Transverse colon (tissue), 4 donors: ENCODE results near the gene B4GALT7. TPM values are rescaled to one million over a fixed set of nuclear protein-coding genes. Genes with fewer than 3 reads are reported as not detected.

Experiments used
- DNase-seq: peaks from one replicate; pipeline ENCODE4 v3.0.0-alpha.2; 2019
- H3K27ac ChIP-seq, 4 donors: fragments of 200-600 bp; sonication (generic); 2 replicates each; pipeline ENCODE4 v1.5.1; 2016 to 2018; ENCODE audit warnings: inconsistent platforms in 4 of 4
- H3K27me3 ChIP-seq: fragments of 200-600 bp; sonication (generic); 2 replicates; pipeline ENCODE4 v1.5.1; 2017; ENCODE audit warnings: inconsistent platforms
- H3K36me3 ChIP-seq, 4 donors: fragments of 200-600 bp; sonication (generic); 2 replicates each; pipeline ENCODE4 v1.5.1; 2017 to 2019; ENCODE audit warnings: inconsistent platforms in 4 of 4
- H3K4me1 ChIP-seq, 4 donors: fragments of 200-600 bp; sonication (generic); 2 replicates each; pipeline ENCODE4 v1.5.1; 2017 to 2020; ENCODE audit warnings: inconsistent platforms in 4 of 4
- H3K4me3 ChIP-seq, 4 donors: fragments of 200-600 bp; sonication (generic); 1 replicate in 1 of 4; 2 replicates in 3 of 4; pipeline versions ENCODE4 v1.5.1 to v1.6.1; 2017 to 2019; ENCODE audit warnings: inconsistent platforms in 4 of 4
- H3K9me3 ChIP-seq, 2 donors: fragments of 200-600 bp; sonication (generic); 2 replicates each; pipeline ENCODE4 v1.5.1; 2017 to 2019; ENCODE audit warnings: inconsistent platforms in 2 of 2
- EP300 ChIP-seq: sonication (generic); formaldehyde crosslinking; IDR thresholded peaks from one replicate; pipeline ENCODE4 v1.6.1; 2017; ENCODE audit warnings: antibody characterized with exemption, low read depth
- POLR2A ChIP-seq: fragments of 450-650 bp; IDR thresholded peaks from one replicate; pipeline ENCODE4 v1.6.1; 2016; ENCODE audit warnings: antibody characterized with exemption, mild to moderate bottlenecking, moderate library complexity
- POLR2AphosphoS5 ChIP-seq, 3 donors: sonication (generic); formaldehyde crosslinking; IDR thresholded peaks; one replicate each; pipeline ENCODE4 v1.6.1; 2016; ENCODE audit warnings: antibody characterized with exemption in 3 of 3
- WGBS, 2 donors: methylation state at CpG; one replicate each; pipeline ENCODE4 v1.1.5; 2018; ENCODE audit warnings: low coverage in 1 of 2; 5-methylcytosine and 5-hydroxymethylcytosine counted together
- in situ Hi-C, 4 donors: fragments of 200-750 bp; cut with MboI; loops; one replicate each; pipeline versions ENCODE4 v1.15.0 to v1.15.1; 2017; ENCODE audit warnings: low sequenced_read_pairs in 3 of 4, low pct_ligation_motif_present in 1 of 4, low pct_unique_long_range_greater_than_20kb in 1 of 4
- intact Hi-C: fragments of 100-400 bp; cut with DNase I; formaldehyde crosslinking; loops from one replicate; pipeline ENCODE4 v1.15.1; 2023; ENCODE audit warnings: low total_unique reads
- total RNA-seq, 4 donors: library from RNA; depleted of rRNA; stranded (reverse); fragments of >200 nt; gene quantifications; one replicate each; pipeline ENCODE4 v1.1.0, GENCODE V29; 2016
- TF ChIP-seq, protein P1 (sequence below), 5 experiments: fragments of 200-600 bp in 3 of 5; fragments of 450-650 bp in 2 of 5; sonication (generic) in 3 of 5; IDR thresholded peaks; 1 replicate in 2 of 5; 2 replicates in 3 of 5; pipeline ENCODE4 v1.5.1; 2016 to 2017; ENCODE audit warnings: antibody characterized with exemption in 5 of 5, inconsistent platforms in 3 of 5, mild to moderate bottlenecking in 2 of 5, moderate library complexity in 1 of 5

The B4GALT7 gene
- total RNA-seq, 4 donors from 2014 or later, result 17.9 to 38.5 (median 27.0) TPM

DNA sequence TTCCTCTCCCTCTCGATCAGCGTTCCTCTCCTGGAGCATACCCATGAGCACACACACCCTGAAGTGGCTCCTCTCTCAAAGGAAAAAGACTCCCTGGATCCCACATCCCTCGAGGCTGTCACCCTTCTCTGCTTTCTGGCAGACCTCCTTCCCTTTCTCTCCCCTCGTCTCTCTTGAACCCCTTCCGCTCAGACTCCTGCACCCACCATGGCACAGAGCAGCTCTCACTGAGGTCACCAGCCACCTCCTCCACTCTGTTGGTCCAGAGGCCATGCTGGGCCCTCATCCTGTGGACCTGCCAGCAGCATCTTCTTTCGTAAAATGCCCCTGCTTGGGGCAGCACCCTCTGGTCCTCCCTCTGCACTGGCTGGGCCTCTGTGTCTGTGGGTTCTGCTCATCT lies 5.7 kb downstream of the B4GALT7 start:
- Histone ChIP-seq H3K4me3 (no peak overlapping the region), H3K36me3 (no peaks in the 10 kb centered on the region)
- in situ Hi-C loops, result loop anchor here in 1 of 4 donors (25.0 kb wide), 1 partner anchor 457 kb away; no protein-coding TSS in a partner anchor

DNA sequence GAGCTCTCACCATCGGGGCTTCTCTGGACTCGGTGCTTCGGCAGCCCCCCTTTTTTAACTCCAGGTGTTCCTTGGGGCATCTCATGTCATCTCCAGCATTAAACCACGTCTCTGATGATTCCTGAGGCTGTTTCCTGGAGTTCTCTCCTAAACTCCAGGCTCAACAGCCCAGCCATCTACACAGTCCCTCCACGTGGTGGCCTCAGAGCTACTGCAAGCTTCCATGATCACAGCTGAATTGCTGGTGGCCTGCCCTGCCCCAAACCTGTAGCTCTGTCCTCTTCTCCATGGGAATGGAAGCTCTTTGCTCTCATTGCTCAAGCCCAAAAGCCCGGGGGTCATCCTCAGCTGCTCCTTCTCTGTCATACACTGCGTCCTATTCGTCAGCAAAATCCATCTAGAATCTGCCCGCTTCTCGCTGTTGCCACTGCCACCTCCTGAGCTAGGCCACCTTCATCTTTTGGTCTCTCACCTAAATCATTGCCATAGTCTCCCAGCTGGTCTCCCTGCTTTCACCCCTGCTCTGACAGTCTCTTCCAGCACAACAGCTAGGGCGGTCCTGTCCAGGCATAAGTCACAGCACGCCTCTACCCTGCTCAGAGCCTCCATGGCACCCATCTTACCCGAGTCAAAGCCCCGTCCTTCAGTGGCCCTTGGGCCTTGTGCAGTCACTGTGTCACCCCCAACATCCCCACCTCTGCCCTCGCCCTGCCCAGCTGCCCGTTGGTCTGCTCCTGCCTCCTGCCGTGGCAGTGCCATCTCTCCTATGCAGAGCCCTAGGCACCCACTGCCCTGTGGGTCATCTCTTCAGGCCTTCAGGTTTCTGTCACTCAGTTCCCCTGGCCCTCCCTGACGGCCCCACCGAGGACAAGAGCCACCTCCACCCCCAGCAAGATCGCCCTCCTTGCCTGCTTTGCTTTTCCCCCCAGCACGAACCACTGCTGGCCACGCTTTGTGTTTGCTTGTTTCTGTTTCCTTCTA lies 6.4 kb downstream of the B4GALT7 start:
- H3K36me3 ChIP-seq, result no peaks in the 10 kb centered on the region
- 85 to 87% methylated on average over 7 to 22 of the region's 22 CpGs for WGBS, 2 donors
- H3K9me3 ChIP-seq, result no peaks in the 10 kb centered on the region
- H3K27ac ChIP-seq, result no peak overlapping the region
- no peak for DNase-seq
- H3K4me1 ChIP-seq, result peaks cover 0 to 20% (median 16%) of the 10 kb centered on the region in 4 donors
- TF ChIP-seq POLR2AphosphoS5 (IDR thresholded peaks at IDR 0.05), result no peak
- TF ChIP-seq EP300, result no peak
- no peak for TF ChIP-seq POLR2A
- TF ChIP-seq, protein P1, sequence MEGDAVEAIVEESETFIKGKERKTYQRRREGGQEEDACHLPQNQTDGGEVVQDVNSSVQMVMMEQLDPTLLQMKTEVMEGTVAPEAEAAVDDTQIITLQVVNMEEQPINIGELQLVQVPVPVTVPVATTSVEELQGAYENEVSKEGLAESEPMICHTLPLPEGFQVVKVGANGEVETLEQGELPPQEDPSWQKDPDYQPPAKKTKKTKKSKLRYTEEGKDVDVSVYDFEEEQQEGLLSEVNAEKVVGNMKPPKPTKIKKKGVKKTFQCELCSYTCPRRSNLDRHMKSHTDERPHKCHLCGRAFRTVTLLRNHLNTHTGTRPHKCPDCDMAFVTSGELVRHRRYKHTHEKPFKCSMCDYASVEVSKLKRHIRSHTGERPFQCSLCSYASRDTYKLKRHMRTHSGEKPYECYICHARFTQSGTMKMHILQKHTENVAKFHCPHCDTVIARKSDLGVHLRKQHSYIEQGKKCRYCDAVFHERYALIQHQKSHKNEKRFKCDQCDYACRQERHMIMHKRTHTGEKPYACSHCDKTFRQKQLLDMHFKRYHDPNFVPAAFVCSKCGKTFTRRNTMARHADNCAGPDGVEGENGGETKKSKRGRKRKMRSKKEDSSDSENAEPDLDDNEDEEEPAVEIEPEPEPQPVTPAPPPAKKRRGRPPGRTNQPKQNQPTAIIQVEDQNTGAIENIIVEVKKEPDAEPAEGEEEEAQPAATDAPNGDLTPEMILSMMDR (IDR thresholded peaks at IDR 0.05), result no peak
- no peaks in the 10 kb centered on the region for H3K27me3 ChIP-seq
- H3K4me3 ChIP-seq, result no peak overlapping the region
- in situ Hi-C loops (loop anchor here in 1 of 4 donors (25.0 kb wide), 1 partner anchor 456 kb away; no protein-coding TSS in a partner anchor), intact Hi-C loops (no loop called here)

More for the DNA sequence above, 5.7 kb downstream of the B4GALT7 start:
- no peaks in the 10 kb centered on the region for H3K9me3 ChIP-seq
- 72 to 80% methylated on average over 3 to 6 of the region's 6 CpGs for WGBS, 2 donors
- peaks cover 0 to 27% (median 21%) of the 10 kb centered on the region in 4 donors for H3K4me1 ChIP-seq
- no peak for DNase-seq
- no peaks in the 10 kb centered on the region for H3K27me3 ChIP-seq
- intact Hi-C loops, result no loop called here
- TF ChIP-seq EP300 (no peak), POLR2A (no peak), POLR2AphosphoS5 (IDR thresholded peaks at IDR 0.05) (no peak)
- TF ChIP-seq, protein P1 (IDR thresholded peaks at IDR 0.05), result no peak
- H3K27ac ChIP-seq, result no peak overlapping the region

DNA sequence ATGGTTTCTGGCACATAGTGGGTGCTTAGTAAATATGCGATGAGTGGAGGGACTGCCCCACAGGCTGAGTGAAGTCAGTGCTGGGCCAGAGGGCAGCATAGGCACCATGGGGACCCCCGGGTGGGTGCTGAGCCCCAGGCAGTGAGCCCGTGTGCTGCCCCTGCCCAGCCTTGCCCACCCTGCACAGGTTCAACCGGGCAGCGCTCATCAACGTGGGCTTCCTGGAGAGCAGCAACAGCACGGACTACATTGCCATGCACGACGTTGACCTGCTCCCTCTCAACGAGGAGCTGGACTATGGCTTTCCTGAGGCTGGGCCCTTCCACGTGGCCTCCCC lies 7.2 kb downstream of the B4GALT7 start:
- H3K36me3 ChIP-seq, result no peaks in the 10 kb centered on the region
- WGBS, 2 donors, result 55% methylated on average over 10 of the region's 11 CpGs; no CpG with 5 or more reads in 1 of the 2 donors
- H3K4me3 ChIP-seq, result no peak overlapping the region
- no peaks in the 10 kb centered on the region for H3K27me3 ChIP-seq
- in situ Hi-C loops, result loop anchor here in 1 of 4 donors (25.0 kb wide), 1 partner anchor 455 kb away; no protein-coding TSS in a partner anchor
- TF ChIP-seq POLR2AphosphoS5 (IDR thresholded peaks at IDR 0.05) (no peak), POLR2A (no peak), EP300 (no peak)
- TF ChIP-seq, protein P1 (IDR thresholded peaks at IDR 0.05), result no peak
- intact Hi-C loops, result no loop called here
- H3K9me3 ChIP-seq, result no peaks in the 10 kb centered on the region
- no peak for DNase-seq
- peaks cover 0 to 18% (median 15%) of the 10 kb centered on the region in 4 donors for H3K4me1 ChIP-seq
- peak overlapping the region in 1 of 4 donors; percentile 20 for H3K27ac ChIP-seq

DNA sequence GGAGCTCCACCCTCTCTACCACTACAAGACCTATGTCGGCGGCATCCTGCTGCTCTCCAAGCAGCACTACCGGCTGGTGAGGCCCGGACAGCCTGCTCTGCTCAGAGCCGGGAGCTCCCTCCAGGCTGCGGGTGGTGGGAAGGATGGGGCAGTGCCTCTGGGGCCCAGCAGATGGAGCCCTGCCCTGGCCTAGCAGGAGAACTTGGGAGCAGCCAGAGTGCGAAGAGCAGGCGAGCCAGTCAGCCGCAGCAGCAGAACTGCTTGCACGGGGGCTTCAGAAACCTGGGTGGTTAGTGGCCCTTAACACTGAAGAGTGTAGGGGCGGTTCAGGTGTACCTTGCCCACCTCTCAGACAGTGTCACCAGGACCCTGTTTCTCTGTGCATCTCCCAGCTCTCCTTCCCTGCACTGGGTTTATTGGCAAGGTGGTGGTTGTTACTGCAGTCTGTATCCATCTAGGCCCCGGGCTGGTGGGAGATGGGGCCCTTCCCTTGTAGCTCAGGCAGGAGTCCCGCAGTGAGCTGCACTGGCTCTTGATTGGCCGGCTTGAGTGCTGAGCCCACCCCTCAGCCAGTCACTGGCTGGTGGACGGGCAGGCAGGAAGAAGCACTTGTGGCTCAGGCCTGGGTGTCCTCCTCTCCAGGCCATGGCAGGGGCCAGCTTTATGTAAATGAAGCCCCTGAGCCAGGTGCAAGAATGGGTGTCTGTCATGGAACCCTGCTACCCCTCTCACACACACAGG lies 7.7 kb downstream of the B4GALT7 start:
- TF ChIP-seq EP300 (no peak), POLR2A (no peak), POLR2AphosphoS5 (IDR thresholded peaks at IDR 0.05) (peak in 2 of 3 donors; percentile 27 to 30)
- TF ChIP-seq, protein P1 (IDR thresholded peaks at IDR 0.05), result peak; percentile 78 to 90 (median 88)
- no peak overlapping the region for H3K4me3 ChIP-seq
- H3K4me1 ChIP-seq, result peaks cover 0 to 18% (median 15%) of the 10 kb centered on the region in 4 donors
- 24% methylated on average over 11 of the region's 15 CpGs; no CpG with 5 or more reads in 1 of the 2 donors for WGBS, 2 donors
- peak overlapping the region in 1 of 4 donors; percentile 20 for H3K27ac ChIP-seq
- no peaks in the 10 kb centered on the region for H3K36me3 ChIP-seq
- no peaks in the 10 kb centered on the region for H3K9me3 ChIP-seq
- intact Hi-C loops (no loop called here), in situ Hi-C loops (loop anchor here in 1 of 4 donors (25.0 kb wide), 1 partner anchor 455 kb away; no protein-coding TSS in a partner anchor)
- no peaks in the 10 kb centered on the region for H3K27me3 ChIP-seq
- peak; percentile 83 for DNase-seq
